Subcutaneous preadipocyte (primary cell): ENCODE data around the gene CCDC107. TPM values are rescaled to one million over a fixed set of nuclear protein-coding genes. Genes with fewer than 3 reads are reported as not detected.

Experiments
- small RNA-seq: library from RNA; depleted of rRNA; stranded (forward); fragments of <200 nt; gene quantifications from one replicate; pipeline ENCODE3, GENCODE V24; 2012
- total RNA-seq: library from RNA; depleted of rRNA; stranded (reverse); fragments of >200 nt; gene quantifications from 2 replicates; pipeline ENCODE4 v1.2.3, GENCODE V29; 2012

Gene CCDC107
- total RNA-seq: 9.6 and 13.6 TPM in 2 replicates

GRCh38 chr9:35658137-35658967, at the start of gene CCDC107:
Gene CCDC107 (plus strand): TSS chr9:35658292. CDS start chr9:35658380, 88 bp downstream.

GRCh38 chr9:35618325-35618727, 39.8 kb upstream of the CCDC107 start, which contains the start of gene CD72:
Gene CD72 (minus strand): TSS chr9:35618413. CDS start chr9:35618303, 110 bp downstream.

GRCh38 chr9:35650341-35651158, 7.5 kb upstream of the CCDC107 start, which contains the start of gene SIT1:
Gene SIT1 (minus strand): TSS chr9:35650931. CDS start chr9:35650853, 78 bp downstream.

GRCh38 chr9:35657546-35658136, 451 bp upstream of the CCDC107 start, which contains the start of gene RMRP:
Gene RMRP (minus strand): TSS chr9:35658019.

GRCh38 chr9:35664531-35665470, 6.7 kb downstream of the CCDC107 start, which contains the start of gene ARHGEF39:
Gene ARHGEF39 (minus strand): TSS chr9:35665195. CDS start chr9:35665169, 26 bp downstream.

GRCh38 chr9:35673132-35674024, 15.3 kb downstream of the CCDC107 start, which contains the start of gene CA9:
Gene CA9 (plus strand): TSS chr9:35673928. CDS start chr9:35673960, 32 bp downstream.

GRCh38 chr9:35689542-35690293, 31.6 kb downstream of the CCDC107 start, which contains the start of gene TPM2:
Gene TPM2 (minus strand): TSS chr9:35689925. CDS start chr9:35689817, 108 bp downstream.

Small RNAs within 50 kb of the gene (small RNA-seq; reads per million reads assigned to genes)
- gene RMRP: not detected
- not detected for gene RN7SL22P

Other genes starting within 250 kb of the CCDC107 start
- gene RUSC2, start 168.2 kb upstream of the CCDC107 start, total RNA-seq: 17.3 and 25.8 TPM in 2 replicates
- 10.9 and 11.8 TPM in 2 replicates for gene TESK1, start 53.0 kb upstream of the CCDC107 start, total RNA-seq
- gene CD72, start 39.9 kb upstream of the CCDC107 start, total RNA-seq: 1.6 and 4.4 TPM in 2 replicates
- gene SIT1, start 7.4 kb upstream of the CCDC107 start, total RNA-seq: 1.1 TPM in 1 of 2 replicates, not detected in the other
- 167,582 and 231,316 TPM in 2 replicates for gene RMRP, start 273 bp upstream of the CCDC107 start, total RNA-seq
- gene ARHGEF39, start 6.9 kb downstream of the CCDC107 start, total RNA-seq: 1.5 and 5.5 TPM in 2 replicates
- gene CA9, start 15.6 kb downstream of the CCDC107 start, total RNA-seq: 0.20 and 1.1 TPM in 2 replicates
- gene TPM2, start 31.6 kb downstream of the CCDC107 start, total RNA-seq: 338 and 431 TPM in 2 replicates
- 248 and 253 TPM in 2 replicates for gene TLN1, start 73.9 kb downstream of the CCDC107 start, total RNA-seq
- 36.7 and 39.9 TPM in 2 replicates for gene CREB3, start 74.4 kb downstream of the CCDC107 start, total RNA-seq
- gene GBA2, start 90.9 kb downstream of the CCDC107 start, total RNA-seq: 23.1 and 31.1 TPM in 2 replicates
- gene RGP1, start 91.0 kb downstream of the CCDC107 start, total RNA-seq: 9.2 and 14.3 TPM in 2 replicates
- gene MSMP, start 96.0 kb downstream of the CCDC107 start, total RNA-seq: not detected in 2 replicates
- gene NPR2, start 133.3 kb downstream of the CCDC107 start, total RNA-seq: 21.3 and 26.5 TPM in 2 replicates
- gene SPAG8, start 154.0 kb downstream of the CCDC107 start, total RNA-seq: 0.73 and 2.2 TPM in 2 replicates
- gene HINT2, start 156.8 kb downstream of the CCDC107 start, total RNA-seq: 19.4 and 23.9 TPM in 2 replicates
- not detected in 2 replicates for gene FAM221B, start 170.4 kb downstream of the CCDC107 start, total RNA-seq
- 1.6 and 2.2 TPM in 2 replicates for gene TMEM8B, start 170.9 kb downstream of the CCDC107 start, total RNA-seq
- gene OR13J1, start 212.1 kb downstream of the CCDC107 start, total RNA-seq: not detected in 2 replicates
- 1.4 and 1.8 TPM in 2 replicates for gene HRCT1, start 247.9 kb downstream of the CCDC107 start, total RNA-seq